Heart right ventricle (tissue), 16 donors: ENCODE data around the gene PCP2. TPM values are rescaled to one million over a fixed set of nuclear protein-coding genes. Genes with fewer than 3 reads are reported as not detected.
A peak's percentile ranks its signal among the peaks of the same experiment; 100 is the strongest.

Experiments
- ATAC-seq, 8 donors: fragments of 200-7000 bp; cut with Tn5 transposase; one replicate each; pipeline ENCODE4 v1.9.1; 2020; ENCODE audit warnings: mild to moderate bottlenecking in 8 of 8, moderate library complexity in 8 of 8, moderate number of reproducible peaks in 1 of 8
- DNase-seq, 2 donors: peaks; one replicate each; pipeline ENCODE4 v3.0.0-alpha.2; 2020
- H3K27ac ChIP-seq, 10 donors: fragments of 200-600 bp; sonication (generic) in 2 of 10; one replicate each; pipeline versions ENCODE4 v1.5.0 to v1.8.0; 2020 to 2022; ENCODE audit warnings: mild to moderate bottlenecking in 3 of 10
- H3K27me3 ChIP-seq, 7 donors: fragments of 200-600 bp; one replicate each; pipeline ENCODE4 v1.8.0; 2021 to 2022; ENCODE audit warnings: mild to moderate bottlenecking in 2 of 7
- H3K36me3 ChIP-seq, 9 donors: fragments of 200-600 bp; sonication (generic) in 1 of 9; one replicate each; pipeline versions ENCODE4 v1.5.0 to v1.8.0; 2020 to 2022; ENCODE audit warnings: mild to moderate bottlenecking in 2 of 9
- H3K4me1 ChIP-seq, 9 donors: fragments of 200-600 bp; sonication (generic) in 1 of 9; one replicate each; pipeline versions ENCODE4 v1.5.0 to v1.8.0; 2020 to 2022; ENCODE audit warnings: mild to moderate bottlenecking in 4 of 9
- H3K4me3 ChIP-seq, 10 donors: fragments of 200-600 bp; sonication (generic) in 2 of 10; one replicate each; pipeline versions ENCODE4 v1.5.0 to v1.8.0; 2020 to 2022; ENCODE audit warnings: mild to moderate bottlenecking in 7 of 10, moderate library complexity in 2 of 10
- H3K9me3 ChIP-seq, 11 donors: fragments of 200-600 bp in 10 of 11; sonication (generic) in 2 of 11; one replicate each; pipeline versions ENCODE4 v1.5.0 to v1.8.0; 2013 to 2022; ENCODE audit warnings: mild to moderate bottlenecking in 2 of 11, control low read depth in 1 of 11, moderate library complexity in 1 of 11
- CTCF ChIP-seq, 9 donors: fragments of 200-600 bp; sonication (generic) in 2 of 9; IDR thresholded peaks; one replicate each; pipeline versions ENCODE4 v1.5.0 to v1.8.0; 2021 to 2022; ENCODE audit warnings: antibody characterized with exemption in 9 of 9, mild to moderate bottlenecking in 5 of 9, moderate library complexity in 1 of 9
- WGBS, 2 donors: extraction: QIAGEN DNeasy Blood & Tissue Kit; methylation state at CpG; one replicate each; pipeline ENCODE4 v1.1.7; 2013; ENCODE audit warnings: inconsistent platforms in 1 of 2; 5-methylcytosine and 5-hydroxymethylcytosine counted together
- intact Hi-C, 10 donors: fragments of 100-400 bp; cut with DNase I; formaldehyde crosslinking; loops; one replicate each; pipeline versions ENCODE4 v1.11.1 to v1.14.2; 2022
- polyA plus RNA-seq, 2 donors: library from polyadenylated mRNA; stranded (reverse); fragments of 200-250 nt; gene quantifications; one replicate each; pipeline ENCODE4 v1.2.3, GENCODE V29; 2013
- total RNA-seq, 10 donors: library from RNA; stranded (reverse); fragmentation: NEBNext Ultra II Directional in 3 of 10; extraction: Animal tissue kit (Norgen Biotek cat#: 25700) in 3 of 10; gene quantifications; one replicate each; pipeline versions ENCODE4 v1.2.1 to v1.2.4, GENCODE V29; 2021 to 2023
- donor health status: Arrhythmogenic right ventricular cardiomyopathy.
- donor health status: ischemic (EF 13 %, LVEDD 7.1; RV severe dilation, severe dysfunction).
- donor health status: healthy with polysubstance abuse.
- donor health status: DM: no; HTN: yes; CAD: no.
- donor health status: DM: no; HTN: no; CAD: no.
- donor health status: ischemic (EF 25% LVEDD 6.9; RV normal size, moderate dysfunction).
- donor health status: ischemic (EF 25% LVEDD 5.7; RV mildly dilated, moderate dysfunction).
- donor health status: healthy.
- donor health status: DM: yes; HTN: yes; CAD: no.
- donor health status: Ischemic cardiomyopathy.
- donor health status: ischemic (EF 35%, LVEDD 5.7; RV mildly dilated, moderate dysfunction).
- donor health status: nonischemic (EF 11% LVEDD 7.7; RV severe dilation, severe dysfunction).
- donor health status: DM: yes; HTN: yes; CAD: no.
- donor health status: PGD.
- donor health status: ischemic (EF 29% LVEDD 5.4; RV normal size, mild dysfunction).
- donor health status: nonischemic (EF 23%, LVEDD 6.1; RV moderate dilation, normal function).

Gene PCP2
- total and polyA plus RNA-seq, 12 donors = 0.35 to 3.8 (median 1.6) TPM; not detected in 2

GRCh38 chr19:7635670-7636069 lies 2.2 kb upstream of the PCP2 start:
- H3K4me1 ChIP-seq = peaks cover under 1 to 28% (median 11%) of the 10 kb centered on the region in 9 donors
- peaks cover 4 to 36% (median 27%) of the 10 kb centered on the region in 7 donors for H3K27me3 ChIP-seq
- DNase-seq = no peak
- peaks cover 0 to 16% (median 0%) of the 10 kb centered on the region in 9 donors for H3K36me3 ChIP-seq
- no peaks in the 10 kb centered on the region for H3K9me3 ChIP-seq
- ATAC-seq = peak in 1 of 8 donors; percentile 40
- no peak for TF ChIP-seq CTCF (IDR thresholded peaks at IDR 0.05)
- no peak overlapping the region for H3K27ac ChIP-seq
- WGBS, 2 donors = 39 to 40% methylated on average over 6 of the region's 6 CpGs
- intact Hi-C loops = no loop called here
- H3K4me3 ChIP-seq = no peak overlapping the region

- Histone ChIP-seq H3K4me1 (peaks cover 11 to 39% (median 32%) of the 10 kb centered on the region in 9 donors), H3K36me3 (peaks cover 0 to 14% (median 0%) of the 10 kb centered on the region in 9 donors), H3K4me3 (no peak overlapping the region), H3K27ac (no peak overlapping the region), H3K9me3 (no peaks in the 10 kb centered on the region), H3K27me3 (peaks cover 0 to 20% (median 16%) of the 10 kb centered on the region in 7 donors)
- no peak for TF ChIP-seq CTCF (IDR thresholded peaks at IDR 0.05)
- ATAC-seq = no peak
- DNase-seq = no peak
- WGBS, 2 donors = 88 to 93% methylated on average over 40 of the region's 40 CpGs
- intact Hi-C loops = no loop called here
Observed at GRCh38 chr19:7632340-7633203, 947 bp downstream of the PCP2 start.

DNA sequence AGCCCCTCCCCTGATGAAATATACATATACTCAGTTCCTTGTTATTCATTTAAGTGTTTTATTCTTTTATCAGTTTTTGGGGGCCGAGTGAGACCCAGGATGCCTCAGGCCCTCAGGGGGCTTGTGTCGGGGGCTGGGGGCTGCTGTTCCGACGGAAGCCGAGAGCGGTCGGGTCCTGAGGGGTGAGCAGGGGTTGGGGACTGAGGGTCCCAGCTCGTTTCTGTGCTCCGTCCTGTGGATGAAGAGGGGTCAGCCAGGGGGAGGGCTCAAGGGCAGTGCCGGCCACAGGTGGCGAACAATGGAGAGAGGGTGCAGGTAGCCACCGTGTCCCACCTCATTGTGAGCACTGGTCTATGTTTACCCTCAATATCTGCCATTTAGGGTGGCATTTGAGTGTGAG lies 1.9 kb downstream of the PCP2 start:
- TF ChIP-seq CTCF (IDR thresholded peaks at IDR 0.05) = no peak
- ATAC-seq = no peak
- H3K4me1 ChIP-seq = peaks cover 11 to 46% (median 34%) of the 10 kb centered on the region in 9 donors
- peaks cover 0 to 21% (median 0%) of the 10 kb centered on the region in 9 donors for H3K36me3 ChIP-seq
- intact Hi-C loops = loop anchor here in 1 of 10 donors (2.0 kb wide), 1 partner anchor 49 kb away; the partner anchor contains the start of gene TRAPPC5
- DNase-seq = no peak
- WGBS, 2 donors = 90 to 93% methylated on average over 12 of the region's 12 CpGs
- H3K27me3 ChIP-seq = peaks cover 0 to 11% (median 6%) of the 10 kb centered on the region in 7 donors
- no peaks in the 10 kb centered on the region for H3K9me3 ChIP-seq
- H3K4me3 ChIP-seq = no peak overlapping the region
- H3K27ac ChIP-seq = no peak overlapping the region

DNA sequence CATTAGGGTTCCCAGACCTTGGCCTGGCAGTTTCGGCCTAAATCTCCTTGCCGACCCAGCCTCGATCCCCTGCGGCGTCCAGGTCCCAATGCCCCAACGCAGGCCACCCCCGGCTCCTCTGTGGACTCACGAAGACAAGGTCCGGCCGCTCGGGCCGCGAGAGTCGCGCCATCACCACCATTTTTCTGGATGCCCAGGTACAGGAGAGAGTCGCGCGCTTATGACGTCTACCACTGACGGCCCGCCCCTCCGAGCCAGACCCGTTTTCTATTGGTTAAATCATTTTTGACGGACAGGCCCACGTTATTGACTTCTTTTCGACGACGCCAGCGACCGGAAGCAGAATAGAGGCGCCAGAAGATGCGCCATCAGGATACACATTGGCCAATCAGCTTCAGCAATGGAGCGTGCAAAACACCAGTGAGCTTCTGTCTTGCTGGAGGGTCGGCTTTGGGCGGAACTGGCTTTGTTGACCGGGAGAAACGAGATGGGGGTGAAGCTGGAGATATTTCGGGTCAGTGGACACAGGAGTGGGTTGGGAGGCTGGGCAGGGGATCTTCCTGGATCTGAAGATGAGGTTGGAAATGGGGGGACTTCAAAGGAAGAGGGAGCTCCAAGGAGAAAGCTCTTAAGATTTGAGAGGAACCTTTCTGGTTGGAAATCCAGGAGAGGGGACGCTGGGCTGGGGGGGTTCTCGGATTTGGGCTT lies 4.0 kb downstream of the PCP2 start, which contains the start of the genes PET100 and XAB2:
Gene PET100, plus strand, starts transcription at position 447 of the 708 bp plus-strand sequence. Its CDS starts 41 bp downstream, at position 488.
Gene XAB2, minus strand, starts transcription at position 199 of the 708 bp plus-strand sequence. Its CDS starts 18 bp downstream, at position 181.
- no peak for TF ChIP-seq CTCF (IDR thresholded peaks at IDR 0.05)
- peak within 1 kb of the TSS; percentile 71 to 95 (median 88) for H3K4me3 ChIP-seq
- ATAC-seq (peak; percentile 96 to 99 (median 98)), DNase-seq (peak; percentile 91 to 98)
- no peaks in the 10 kb centered on the region for H3K27me3 ChIP-seq
- peak within 1 kb of the TSS in 9 of 10 donors; percentile 54 to 89 (median 76) for H3K27ac ChIP-seq
- peaks cover 11 to 39% (median 30%) of the 10 kb centered on the region in 9 donors for H3K4me1 ChIP-seq
- H3K36me3 ChIP-seq = peaks cover 0 to 42% (median 9%) of the 10 kb centered on the region in 9 donors
- WGBS, 2 donors = 0 to 1% methylated on average over 40 of the region's 40 CpGs
- H3K9me3 ChIP-seq = no peaks in the 10 kb centered on the region
- intact Hi-C loops = loop anchor here in 1 of 10 donors (2.0 to 5.0 kb wide), 2 partner anchors 51 to 92 kb away; partner anchors contain the start of genes PNPLA6 and TRAPPC5
